Erythroblast (primary cell): Measurements from ENCODE around the gene TCERG1L.

Experiments
- GATA1 ChIP-seq: IDR thresholded peaks from 2 replicates; pipeline ENCODE4 v1.6.1; 2011; ENCODE audit warnings: low read depth, mild to moderate bottlenecking, control low read depth, low read length, moderate library complexity
- POLR2A ChIP-seq: IDR thresholded peaks from 2 replicates; pipeline ENCODE4 v1.6.1; 2011; ENCODE audit warnings: mild to moderate bottlenecking, low read length

- TF ChIP-seq POLR2A = no peak
- no peak for TF ChIP-seq GATA1
Observed at GRCh38 chr10:131168238-131168875, 143.2 kb downstream of the TCERG1L start.
